GM23338 (cell line): ENCODE measurements around the gene CADPS. TPM values are rescaled to one million over a fixed set of nuclear protein-coding genes. Genes with fewer than 3 reads are reported as not detected.

ENCODE experiments used
- ATAC-seq: fragments of 200-7000 bp; cut with Tn5 transposase; 3 replicates; pipeline ENCODE4 v1.9.1; 2020
- DNase-seq: peaks from one replicate; pipeline ENCODE4 v3.0.0-alpha.2; 2015; ENCODE audit warnings: low spot score
- H2AFZ ChIP-seq: fragments of 200-600 bp; sonication (generic); 2 replicates; pipeline ENCODE4 v1.8.0; 2016; ENCODE audit warnings: antibody characterized with exemption, mild to moderate bottlenecking, moderate library complexity
- H3F3A ChIP-seq: fragments of 200-600 bp; sonication (generic); replicated peaks from 2 replicates; pipeline ENCODE4 v1.8.0; 2017; ENCODE audit warnings: antibody characterized with exemption, mixed run types, low read depth
- H3K27ac ChIP-seq: fragments of 200-600 bp; sonication (generic); 2 replicates; pipeline ENCODE4 v1.6.1; 2016; ENCODE audit warnings: low read depth
- H3K27me3 ChIP-seq: fragments of 200-600 bp; sonication (generic); 2 replicates; pipeline ENCODE4 v1.8.0; 2016; ENCODE audit warnings: mild to moderate bottlenecking, mixed run types, moderate library complexity; ENCODE audit not compliant: insufficient read depth
- H3K36me3 ChIP-seq: fragments of 200-600 bp; sonication (generic); 2 replicates; pipeline ENCODE4 v1.8.0; 2016; ENCODE audit warnings: mild to moderate bottlenecking; ENCODE audit not compliant: insufficient read depth
- H3K4me1 ChIP-seq: fragments of 200-600 bp; sonication (generic); 2 replicates; pipeline ENCODE4 v1.8.0; 2016; ENCODE audit warnings: mild to moderate bottlenecking, moderate library complexity; ENCODE audit not compliant: insufficient read depth
- H3K4me2 ChIP-seq: fragments of 200-600 bp; sonication (generic); 2 replicates; pipeline ENCODE4 v1.7.1; 2017; ENCODE audit warnings: mixed run types
- H3K4me3 ChIP-seq: fragments of 200-600 bp; sonication (generic); 2 replicates; pipeline ENCODE4 v1.6.1; 2016; ENCODE audit warnings: mixed run types
- H3K79me2 ChIP-seq: fragments of 200-600 bp; sonication (generic); replicated peaks from 2 replicates; pipeline ENCODE4 v1.8.0; 2017; ENCODE audit warnings: mild to moderate bottlenecking; ENCODE audit not compliant: insufficient read depth
- H3K9me2 ChIP-seq: fragments of 200-600 bp; sonication (generic); 2 replicates; pipeline ENCODE4 v1.8.0; 2017; ENCODE audit not compliant: insufficient read depth
- H4K20me1 ChIP-seq: fragments of 200-600 bp; sonication (generic); replicated peaks from 2 replicates; pipeline ENCODE4 v1.8.0; 2017; ENCODE audit warnings: mild to moderate bottlenecking; ENCODE audit not compliant: insufficient read depth
- H3K27ac Mint-ChIP-seq: 2 replicates; pipeline ENCODE4 v1.8.0; 2020; ENCODE audit warnings: inconsistent platforms, mild to moderate bottlenecking, moderate library complexity, mixed read lengths
- H3K27me3 Mint-ChIP-seq: 3 replicates; pipeline ENCODE4 v1.8.0; 2022; ENCODE audit warnings: low read depth, mild to moderate bottlenecking, moderate library complexity, mixed read lengths, inconsistent platforms; ENCODE audit not compliant: insufficient read depth, poor library complexity
- H3K36me3 Mint-ChIP-seq: 3 replicates; pipeline ENCODE4 v1.8.0; 2021; ENCODE audit warnings: low read depth, mild to moderate bottlenecking, inconsistent platforms, moderate library complexity, mixed read lengths
- H3K4me1 Mint-ChIP-seq: 3 replicates; pipeline ENCODE4 v1.8.0; 2020; ENCODE audit warnings: mild to moderate bottlenecking, inconsistent platforms, mixed read lengths
- H3K4me3 Mint-ChIP-seq: 3 replicates; pipeline ENCODE4 v1.8.0; 2021; ENCODE audit warnings: moderate library complexity, mild to moderate bottlenecking, inconsistent platforms, mixed read lengths
- H3K9me3 Mint-ChIP-seq: 3 replicates; pipeline ENCODE4 v1.8.0; 2020; ENCODE audit warnings: moderate library complexity, mild to moderate bottlenecking, inconsistent platforms, mixed read lengths
- CREB1 ChIP-seq: fragments of 250-450 bp; sonication (Bioruptor Pico); IDR thresholded peaks from 2 replicates; pipeline ENCODE4 v1.5.0; 2020; ENCODE audit warnings: low read depth, mild to moderate bottlenecking, moderate library complexity
- CTCF ChIP-seq, 2 experiments: fragments of 200-600 bp in 1 of 2; sonication (generic) in 1 of 2; conservative IDR thresholded peaks; 2 replicates each; pipeline versions ENCODE4 v1.5.1 to v1.6.1; 2016 to 2017; ENCODE audit warnings: antibody characterized with exemption in 2 of 2, low read depth in 2 of 2, mild to moderate bottlenecking in 2 of 2, moderate library complexity in 1 of 2
- JUNB ChIP-seq: IDR thresholded peaks from one replicate; pipeline ENCODE4 v1.6.1; 2016; ENCODE audit warnings: antibody characterized with exemption; ENCODE audit not compliant: unreplicated experiment
- NANOG ChIP-seq: IDR thresholded peaks from 2 replicates; pipeline ENCODE4 v1.6.1; 2016; ENCODE audit warnings: antibody characterized with exemption, borderline replicate concordance
- POLR2AphosphoS5 ChIP-seq: IDR thresholded peaks from 2 replicates; pipeline ENCODE4 v1.6.1; 2016; ENCODE audit warnings: antibody characterized with exemption, low read depth
- REST ChIP-seq: IDR thresholded peaks from one replicate; pipeline ENCODE4 v1.6.1; 2018; ENCODE audit warnings: antibody characterized with exemption; ENCODE audit not compliant: unreplicated experiment
- STAT1 ChIP-seq: IDR thresholded peaks from one replicate; pipeline ENCODE4 v1.6.1; 2016; ENCODE audit warnings: antibody characterized with exemption; ENCODE audit not compliant: unreplicated experiment
- ZNF462 ChIP-seq: fragments of 250-450 bp; sonication (Bioruptor Pico); IDR thresholded peaks from 2 replicates; pipeline ENCODE4 v1.5.0; 2020; ENCODE audit warnings: mild to moderate bottlenecking, moderate library complexity
- polyA plus RNA-seq: library from polyadenylated mRNA; unstranded; fragments of >200 nt; fragmentation: Nextera tagmentation; extraction: Ambion mirVana; gene quantifications from 2 replicates; pipeline ENCODE4 v1.2.1, GENCODE V29; 2016
- total RNA-seq: library from RNA; depleted of rRNA; stranded (reverse); fragments of >200 nt; shearing (Covaris generic); gene quantifications from 2 replicates; pipeline ENCODE4 v1.2.3, GENCODE V29; 2014

Gene CADPS
- total and polyA plus RNA-seq, 2 experiments from 2014 or later = 14.7 to 22.0 TPM

GRCh38 chr3:62737449-62737848, 137.8 kb downstream of the CADPS start (continued):
- TF ChIP-seq REST (no peak), CREB1 (CRISPR knock-in tag) (no peak), CTCF (conservative IDR thresholded peaks at IDR 0.05; ENCODE audit: low read depth in 2 of 2) (no peak), JUNB (no peak)

GRCh38 chr3:62735510-62735909, 139.7 kb downstream of the CADPS start:
- H3F3A ChIP-seq = no peaks in the 10 kb centered on the region

More at GRCh38 chr3:62735510-62735909, 139.7 kb downstream of the CADPS start:
- Histone ChIP-seq H2AFZ (no peak overlapping the region), H3K4me2 (no peak overlapping the region), H3K27me3 (no peaks in the 10 kb centered on the region), H3K27ac (no peak overlapping the region), H3K4me3 (no peak overlapping the region), H3K9me2 (0 out of 2 replicates have a peak, but pooled peaks cover 4% of the 10 kb centered on the region), H3K79me2 (no peaks in the 10 kb centered on the region), H4K20me1 (no peaks in the 10 kb centered on the region), H3K36me3 (no peaks in the 10 kb centered on the region), H3K4me1 (no peaks in the 10 kb centered on the region)
- Mint-ChIP-seq H3K27ac (no peak overlapping the region), H3K36me3 (no peaks in the 10 kb centered on the region; the same call in 2 of the 3 replicates), H3K9me3 (no peaks in the 10 kb centered on the region), H3K4me1 (peaks cover 3% of the 10 kb centered on the region; the same call in 1 of the 3 replicates), H3K4me3 (no peak overlapping the region), H3K27me3 (peaks cover 2% of the 10 kb centered on the region)
- no peak for TF ChIP-seq STAT1
- TF ChIP-seq REST = no peak
- TF ChIP-seq ZNF462 = no peak
- no peak for TF ChIP-seq POLR2AphosphoS5
- no peak for TF ChIP-seq NANOG
- DNase-seq (peak; percentile 30), ATAC-seq (peak; percentile 85)
